GM19372 (cell line): ENCODE data around the gene SMARCE1.

Experiments
- ATAC-seq: cut with Tn5 transposase; IDR thresholded peaks from one replicate; pipeline ENCODE4 v1.9.1; 2021; ENCODE audit warnings: mild to moderate bottlenecking, low read depth, moderate library complexity; ENCODE audit not compliant: unreplicated experiment

Gene SMARCE1

DNA sequence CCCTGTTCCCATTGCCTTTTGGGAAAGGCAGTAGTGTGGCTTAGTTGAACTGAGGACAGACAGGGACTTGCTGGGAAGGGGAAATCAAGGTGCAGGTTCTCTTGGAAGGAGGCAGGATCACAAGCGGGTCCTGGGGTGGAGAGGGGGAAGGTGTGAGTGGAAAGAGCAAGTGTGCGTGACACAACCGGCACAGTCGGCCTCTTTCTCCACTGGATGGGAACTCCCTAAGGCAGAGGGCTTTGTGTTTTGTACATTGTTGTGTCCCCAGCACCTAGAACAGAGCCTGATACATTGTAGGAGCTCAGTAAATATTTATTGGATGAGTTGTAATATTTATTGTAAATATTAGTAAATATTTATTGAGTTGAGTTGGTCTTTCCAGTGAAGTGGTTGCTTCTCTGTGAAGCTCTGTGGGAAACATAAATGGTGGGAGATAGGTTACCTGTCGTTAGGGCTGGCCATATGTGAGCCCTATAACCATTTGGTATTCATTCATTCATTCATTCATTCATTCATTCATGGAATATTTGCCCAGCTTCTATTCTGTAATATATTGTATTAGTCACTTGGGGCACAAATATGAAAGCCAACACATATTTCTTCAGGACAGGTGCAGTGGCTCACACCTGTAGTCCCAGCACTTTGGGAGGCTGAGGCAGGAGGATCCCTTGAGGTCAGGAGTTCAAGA, 34.0 kb downstream of the SMARCE1 start:
- no peak for ATAC-seq

DNA sequence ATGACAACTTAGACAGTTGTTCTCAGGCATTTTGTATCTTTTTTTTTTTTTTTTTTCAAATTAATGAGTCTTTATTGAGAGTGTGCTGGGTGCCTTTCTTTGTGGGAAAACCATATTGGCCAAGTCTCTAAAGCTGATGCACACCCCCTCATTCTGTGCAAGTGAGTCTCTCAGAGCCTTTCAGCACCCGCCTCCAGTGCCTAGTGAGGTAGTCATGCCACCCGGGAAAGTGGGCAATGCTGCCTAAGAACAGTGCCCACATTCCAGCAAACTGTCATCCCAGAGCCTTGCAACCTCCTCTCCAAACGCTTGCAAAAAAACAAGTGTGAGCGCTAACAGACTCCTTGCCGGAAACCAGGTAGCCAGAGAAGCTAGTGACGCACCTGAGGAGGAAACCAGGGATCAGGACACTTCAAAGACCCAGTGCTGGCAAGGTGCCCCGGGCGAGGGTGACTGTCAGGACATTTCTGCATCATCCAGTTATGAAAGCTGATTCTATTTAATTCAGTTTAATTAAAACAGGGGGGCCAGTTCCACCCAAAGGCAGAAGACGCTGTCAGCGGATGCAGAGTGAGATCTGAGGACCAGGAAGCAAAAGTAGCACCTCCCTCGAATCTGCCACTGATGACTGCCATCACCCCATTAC, 34.9 kb downstream of the SMARCE1 start:
- ATAC-seq, result no peak

- ATAC-seq, result no peak
These were observed 35.7 kb downstream of the SMARCE1 start for GRCh38 chr17:40611840-40612474.

GRCh38 chr17:40610359-40610758, 37.3 kb downstream of the SMARCE1 start:
- ATAC-seq, result no peak

- no peak for ATAC-seq
These were observed 39.5 kb downstream of the SMARCE1 start for GRCh38 chr17:40608061-40608581.

DNA sequence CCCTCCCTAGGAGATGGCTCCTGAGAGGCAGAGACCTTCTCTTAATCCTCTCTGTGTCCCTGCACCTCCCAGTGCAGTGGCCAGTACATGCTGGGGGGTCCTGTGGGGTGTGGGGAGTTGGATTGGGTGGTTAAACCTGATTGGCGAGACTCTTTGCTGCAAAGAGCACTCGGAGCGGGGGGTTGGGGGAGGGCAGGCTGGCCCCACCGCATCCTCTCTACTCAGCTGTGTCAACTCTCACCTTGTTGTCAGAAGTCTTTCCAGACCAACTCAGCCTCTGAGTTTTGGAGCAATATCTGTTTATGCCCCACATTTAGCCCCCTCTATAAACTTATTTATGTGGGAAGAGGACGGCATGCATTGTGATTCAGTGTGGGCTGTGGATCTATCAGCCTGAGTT, 40.0 kb downstream of the SMARCE1 start:
- ATAC-seq, result no peak

DNA sequence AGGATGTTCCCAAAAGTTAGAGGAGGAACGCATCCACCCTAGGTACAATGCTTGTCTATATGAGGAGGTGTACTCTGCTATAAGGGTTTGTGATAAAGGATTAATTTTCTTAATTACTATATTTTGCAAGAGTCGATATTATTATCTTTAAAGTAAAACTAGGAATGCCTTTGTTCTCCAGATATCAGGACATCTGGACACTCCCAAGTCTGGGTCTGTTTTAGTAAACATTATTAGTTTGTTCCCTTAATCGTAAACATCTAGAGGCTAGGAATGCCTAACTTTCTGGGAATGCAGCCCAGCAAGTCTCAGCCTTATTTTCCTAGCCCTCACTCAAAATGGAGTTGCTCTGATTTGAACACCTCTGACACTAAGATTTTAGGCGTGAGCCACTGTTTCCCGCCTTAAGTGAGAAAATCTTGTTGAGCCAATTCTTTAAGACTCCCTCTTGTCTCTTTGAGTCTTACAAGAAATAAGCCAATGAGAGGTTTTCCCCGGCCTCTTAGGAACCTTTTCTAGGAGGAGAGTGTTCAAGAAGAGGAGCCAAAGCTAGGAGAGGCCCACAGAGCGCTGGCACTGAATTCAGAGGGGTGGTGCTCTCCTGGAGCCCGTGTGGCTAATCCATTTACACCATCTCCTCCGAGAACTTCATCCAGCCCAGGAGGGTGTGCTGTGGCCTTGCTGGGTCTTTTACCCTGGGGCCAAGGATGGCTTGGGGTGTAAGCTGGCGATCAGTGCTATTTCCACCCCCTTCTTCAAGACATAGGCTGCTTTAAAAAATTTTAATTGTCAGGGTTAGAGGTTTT, 40.9 kb downstream of the SMARCE1 start:
- no peak for ATAC-seq

DNA sequence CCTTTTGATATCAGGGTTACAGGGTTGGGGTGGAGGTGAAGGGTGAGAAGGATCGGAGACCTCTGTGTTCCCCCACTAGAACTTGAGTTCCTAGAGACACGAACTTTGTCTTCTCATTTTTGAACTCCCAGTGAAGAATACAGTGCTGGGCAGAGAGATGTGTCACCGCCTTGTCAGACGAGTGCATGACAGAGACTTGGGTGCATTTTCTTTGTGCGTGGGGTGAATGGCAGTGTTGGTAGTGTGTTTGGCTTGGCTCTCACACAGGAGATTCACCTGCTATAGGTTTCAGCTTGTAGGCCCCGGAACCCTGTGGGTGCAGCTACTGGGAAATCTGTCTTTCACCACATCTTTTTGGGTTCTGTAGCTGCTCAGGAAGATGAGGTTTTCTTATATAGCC, 42.3 kb downstream of the SMARCE1 start:
- no peak for ATAC-seq

GRCh38 chr17:40604327-40605080, 43.1 kb downstream of the SMARCE1 start:
- ATAC-seq, result no peak

GRCh38 chr17:40602445-40603443, 44.9 kb downstream of the SMARCE1 start:
- no peak for ATAC-seq

DNA sequence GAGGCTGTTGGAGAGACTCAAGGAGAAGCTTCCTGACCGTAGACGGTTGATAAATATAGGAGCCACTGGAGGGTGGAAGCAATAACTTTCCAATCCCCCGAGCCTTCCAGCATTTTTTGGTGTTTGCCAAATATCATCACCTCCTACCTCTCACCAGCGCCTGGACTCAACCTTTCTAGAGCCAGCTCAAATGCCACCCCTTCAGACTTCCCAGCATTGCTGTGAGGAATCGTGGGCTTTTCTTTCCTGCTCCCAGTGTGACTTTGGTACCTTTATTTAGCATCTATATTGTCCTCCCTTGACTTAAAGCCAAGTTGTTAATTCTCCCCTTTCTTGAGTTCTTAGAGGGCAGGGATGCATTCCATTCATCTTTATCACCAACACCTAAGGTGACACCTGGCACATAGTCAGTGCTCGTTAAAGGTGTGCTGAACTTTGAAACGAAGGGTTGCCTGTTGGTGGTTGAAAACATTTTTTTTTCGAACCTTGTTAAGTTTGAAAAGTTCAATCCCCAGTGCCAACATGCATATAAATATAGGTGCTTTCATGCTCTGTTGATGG, 47.1 kb downstream of the SMARCE1 start:
- no peak for ATAC-seq

- ATAC-seq, result no peak
These were observed 48.2 kb downstream of the SMARCE1 start for GRCh38 chr17:40599468-40599763.

- peak; percentile 68 for ATAC-seq
These were observed 48.8 kb downstream of the SMARCE1 start for GRCh38 chr17:40598619-40599467.

DNA sequence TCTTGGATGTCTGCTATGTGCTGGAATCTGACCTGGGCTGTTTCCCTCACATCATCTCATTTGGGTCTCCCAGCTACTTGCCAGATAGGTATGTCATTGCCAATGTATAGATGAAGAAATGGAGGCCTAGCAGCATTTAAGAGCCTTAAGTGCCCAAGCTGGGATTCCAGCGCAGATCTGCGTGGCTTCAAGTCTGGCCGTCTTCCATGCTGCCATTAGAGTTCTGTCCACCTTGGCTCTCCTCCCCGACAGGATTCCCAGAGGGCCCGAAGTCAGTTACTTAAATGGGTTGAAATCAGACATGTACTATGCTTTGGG, 49.4 kb downstream of the SMARCE1 start:
- no peak for ATAC-seq

DNA sequence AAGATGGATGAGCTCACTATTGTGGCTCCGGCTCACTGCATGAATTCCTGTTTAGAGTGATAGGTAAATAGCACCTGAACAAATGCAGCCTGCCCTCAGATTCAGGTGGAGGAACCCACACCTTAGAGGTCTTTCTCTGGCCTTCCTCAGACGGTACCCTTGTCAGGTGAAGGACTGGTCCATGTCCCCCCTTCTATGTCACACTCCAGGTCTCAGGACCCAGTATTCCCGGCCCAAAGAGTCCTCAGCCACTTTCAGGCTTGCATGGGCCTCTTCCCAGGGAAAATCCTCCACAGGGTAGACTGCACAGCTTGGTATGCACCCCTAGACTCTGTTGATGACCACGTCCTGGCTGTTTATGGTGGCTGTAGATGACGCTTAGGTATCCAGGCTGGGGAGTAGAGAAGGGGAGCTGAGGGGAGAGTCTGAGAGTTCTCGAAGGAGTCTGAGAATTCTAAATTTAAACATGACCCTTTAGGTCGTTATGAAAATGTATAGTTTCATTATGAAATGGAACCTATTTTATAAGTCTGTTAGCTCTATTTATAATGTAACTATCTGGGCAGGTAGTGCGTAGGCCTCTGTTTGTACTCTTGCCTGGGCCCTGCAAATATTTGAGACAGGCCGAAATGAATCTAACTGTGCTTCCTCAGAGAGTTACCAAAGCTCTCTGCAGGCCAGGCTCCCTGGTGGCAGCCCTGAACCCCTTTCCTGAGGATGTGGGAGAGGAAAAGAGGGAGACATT, 49.9 kb downstream of the SMARCE1 start:
- ATAC-seq, result no peak

- no peak for ATAC-seq
These were observed 50.5 kb downstream of the SMARCE1 start for GRCh38 chr17:40597156-40597555.

- ATAC-seq, result no peak
These were observed 51.2 kb downstream of the SMARCE1 start for GRCh38 chr17:40596261-40596919.
